Effector CD8-positive, alpha-beta T cell (primary cell): ENCODE measurements around the gene CEMP1.
A peak's percentile ranks its signal among the peaks of the same experiment; 100 is the strongest.

Experiments used
- DNase-seq: peaks from one replicate; lab custom pipeline; 2025; lab: John Stamatoyannopoulos, UW

Gene CEMP1

GRCh38 chr16:2501946-2502895, 29.0 kb downstream of the CEMP1 start:
- no peak for DNase-seq

DNA sequence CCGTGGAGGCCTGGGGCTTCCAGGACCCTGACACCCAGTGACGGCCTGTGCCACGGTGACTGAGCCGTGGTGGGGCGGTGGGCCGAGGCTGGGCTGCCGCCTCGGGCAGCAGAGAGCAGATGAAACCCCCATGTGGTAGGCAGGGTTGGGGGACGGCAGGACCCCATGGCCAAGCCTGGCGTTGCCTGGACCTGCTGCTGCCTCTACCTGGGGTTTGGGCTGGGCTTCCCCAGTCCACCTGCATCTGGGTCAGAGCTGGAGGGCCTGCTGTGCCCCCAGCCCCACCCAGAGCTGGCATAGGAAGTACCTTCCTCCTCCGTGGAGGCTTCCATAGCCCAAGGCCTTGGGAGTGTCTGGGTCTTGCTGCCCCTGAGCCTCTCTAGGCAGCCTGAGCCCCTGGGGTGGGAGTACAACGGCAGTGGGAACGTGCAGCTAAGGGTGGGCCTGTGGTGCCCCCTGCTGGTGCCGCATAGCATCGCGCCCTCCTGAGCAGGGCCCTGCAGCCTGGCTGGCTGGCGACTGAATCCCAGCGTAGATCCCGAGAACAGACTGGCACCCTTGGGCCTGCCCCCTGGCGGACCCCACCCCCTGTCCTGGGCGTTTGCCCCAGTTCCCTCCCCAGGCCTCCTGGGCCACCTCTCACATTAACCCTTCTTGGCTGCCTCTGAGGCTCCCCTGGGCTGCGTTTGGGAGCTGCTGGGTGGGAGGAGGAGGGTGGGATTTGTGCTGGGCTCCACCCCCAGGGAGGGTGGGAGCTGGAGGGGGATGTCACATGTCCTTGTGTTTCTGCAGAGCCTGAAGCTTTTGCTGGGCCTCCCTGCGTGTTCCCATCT, 30.1 kb downstream of the CEMP1 start:
- peak; percentile 69 for DNase-seq

GRCh38 chr16:2500430-2500917, 30.7 kb downstream of the CEMP1 start:
- DNase-seq = no peak

DNA sequence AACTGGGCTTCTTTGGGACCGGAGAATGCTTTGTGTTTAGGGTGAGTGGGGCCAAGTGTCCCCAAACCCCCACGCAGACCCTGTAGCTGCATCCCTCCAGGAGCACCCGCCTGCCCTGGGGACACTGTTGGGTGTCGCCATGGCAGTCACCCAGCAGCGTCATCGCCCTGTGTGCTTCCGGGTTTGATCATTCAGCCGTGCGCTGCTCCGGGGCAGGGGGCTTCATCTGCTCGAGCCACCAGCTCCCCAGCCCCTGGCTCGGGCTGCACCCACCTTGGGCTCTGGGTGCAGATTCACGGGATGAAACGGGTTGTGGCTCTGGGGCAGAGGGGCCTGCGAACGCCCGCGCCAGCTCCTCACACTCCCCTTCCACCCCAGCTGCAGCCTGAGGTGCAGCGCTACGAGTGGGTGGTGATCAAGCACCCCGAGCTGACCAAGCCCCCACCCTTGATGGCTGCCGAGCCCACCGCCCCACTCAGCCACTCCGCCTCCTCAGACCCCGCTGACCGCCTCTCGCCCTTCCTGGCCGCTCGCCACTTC, 31.2 kb downstream of the CEMP1 start:
- DNase-seq = no peak

- DNase-seq = no peak
Observed at GRCh38 chr16:2499454-2499853, 31.8 kb downstream of the CEMP1 start.

DNA sequence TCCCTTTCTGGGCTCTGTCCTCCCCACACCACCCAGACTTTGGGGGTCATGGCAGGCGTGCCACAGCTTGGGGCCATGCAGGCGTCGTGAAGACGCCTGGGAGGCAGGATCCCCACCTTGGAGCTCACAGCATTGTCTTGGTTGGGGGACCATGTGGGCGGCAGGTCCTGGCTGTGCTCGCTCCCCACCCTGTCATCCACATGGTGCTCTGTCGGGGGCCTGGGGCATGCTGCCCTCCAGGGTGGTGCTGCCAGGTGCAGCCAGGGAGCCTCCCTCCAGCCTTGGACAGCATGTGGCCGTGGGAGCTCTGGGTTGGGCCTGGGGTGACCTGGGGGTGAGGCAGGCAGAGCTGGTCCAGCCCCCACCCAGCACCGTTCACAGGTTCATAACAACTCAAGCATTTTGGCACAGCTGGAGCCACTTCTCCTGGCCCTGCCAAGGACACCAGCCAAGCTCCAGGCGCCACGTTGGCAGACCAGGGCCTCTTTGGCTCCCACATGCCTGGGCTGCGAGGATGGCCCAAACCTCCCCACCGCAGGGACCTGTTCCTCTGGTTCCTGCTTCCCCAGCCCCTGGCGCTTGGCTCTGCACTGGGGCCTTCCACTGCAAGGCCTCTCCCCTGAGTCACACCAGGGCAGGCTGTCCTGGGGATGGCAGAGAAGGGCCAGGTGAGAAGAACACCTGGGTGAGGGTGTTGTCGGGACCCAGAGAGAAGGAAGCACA, 32.5 kb downstream of the CEMP1 start:
- DNase-seq = no peak

DNA sequence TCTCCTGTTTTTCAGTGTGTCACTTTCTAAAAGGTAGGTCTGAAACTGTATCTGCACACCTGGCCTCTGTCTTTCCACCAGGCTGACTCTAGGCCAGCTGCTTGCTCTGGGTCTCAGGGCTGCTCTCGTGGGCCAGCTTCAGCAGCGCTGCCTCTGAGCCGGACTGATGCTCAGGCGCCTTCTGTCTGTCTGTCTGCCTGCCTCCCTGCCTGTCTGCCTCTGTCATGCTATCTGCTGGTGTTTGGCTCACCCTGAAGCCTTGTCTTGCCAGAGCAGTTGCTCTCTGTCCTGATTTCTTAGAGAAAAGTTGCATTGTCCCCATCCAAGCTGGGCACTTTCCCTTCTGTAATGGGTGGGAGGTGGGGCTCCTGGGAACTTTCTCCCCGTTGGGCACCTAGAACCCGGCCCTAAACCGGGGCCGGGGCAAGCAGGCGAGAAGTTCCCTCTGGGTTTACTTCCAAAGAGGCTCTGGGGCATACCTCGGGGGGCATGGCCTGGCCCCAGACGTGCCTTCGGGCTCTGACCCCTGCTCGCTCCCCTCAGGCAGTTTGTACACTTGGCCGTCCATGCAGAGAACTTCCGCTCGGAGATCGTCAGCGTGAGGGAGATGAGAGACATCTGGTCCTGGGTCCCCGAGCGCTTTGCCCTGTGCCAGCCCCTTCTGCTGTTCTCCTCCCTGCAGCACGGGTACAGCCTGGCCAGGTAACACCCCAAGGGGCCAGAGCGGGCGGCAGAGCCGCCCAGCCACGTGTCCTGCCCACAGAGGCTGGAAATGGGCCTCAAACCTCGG, 33.3 kb downstream of the CEMP1 start:
- no peak for DNase-seq

- no peak for DNase-seq
Observed at GRCh38 chr16:2497116-2497630, 34.0 kb downstream of the CEMP1 start.

GRCh38 chr16:2496223-2497115, 34.7 kb downstream of the CEMP1 start:
- DNase-seq = no peak

- no peak for DNase-seq
Observed at GRCh38 chr16:2495041-2495440, 36.2 kb downstream of the CEMP1 start.

DNA sequence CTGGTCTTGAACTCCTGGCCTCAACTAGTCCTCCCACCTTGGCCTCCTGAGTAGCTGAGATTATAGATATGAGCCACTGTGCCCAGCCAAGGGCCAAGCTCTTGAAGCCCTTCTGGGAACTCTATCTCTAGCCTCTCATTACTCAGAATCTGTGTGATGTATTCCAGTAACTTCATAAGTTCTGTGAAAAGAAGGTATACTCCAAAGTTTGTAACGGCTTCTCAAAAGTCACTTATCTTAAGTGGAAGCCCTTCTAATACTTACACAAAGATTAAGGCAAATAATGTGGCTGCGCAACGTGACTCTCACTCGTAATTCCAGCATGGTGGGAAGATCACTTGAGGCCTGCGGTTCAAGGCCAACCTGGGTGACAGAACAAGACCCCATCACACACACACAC, 36.6 kb downstream of the CEMP1 start:
- DNase-seq = no peak

- DNase-seq = no peak
Observed at GRCh38 chr16:2493605-2494004, 37.6 kb downstream of the CEMP1 start.

DNA sequence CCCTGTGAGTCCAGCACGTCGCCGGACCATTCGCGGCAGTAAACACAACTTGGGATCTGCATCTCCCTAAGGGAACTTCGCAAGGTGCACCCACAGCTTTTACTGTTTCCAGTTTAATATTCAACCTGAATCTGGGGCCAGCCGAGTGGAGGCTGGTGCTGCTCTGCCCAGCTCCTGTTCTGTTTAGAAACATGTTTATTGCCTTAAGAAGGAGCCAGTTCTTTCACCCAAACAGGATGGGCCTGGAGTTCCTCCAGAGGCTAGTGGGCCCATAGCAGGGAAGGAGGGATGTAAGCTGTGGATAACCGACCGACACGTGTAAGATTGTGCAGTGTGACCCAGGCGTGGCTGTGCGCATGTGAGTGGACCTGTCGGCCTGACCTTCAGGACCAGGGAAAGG, 38.9 kb downstream of the CEMP1 start:
- DNase-seq = no peak

GRCh38 chr16:2490190-2491105, 40.8 kb downstream of the CEMP1 start:
- DNase-seq = no peak

DNA sequence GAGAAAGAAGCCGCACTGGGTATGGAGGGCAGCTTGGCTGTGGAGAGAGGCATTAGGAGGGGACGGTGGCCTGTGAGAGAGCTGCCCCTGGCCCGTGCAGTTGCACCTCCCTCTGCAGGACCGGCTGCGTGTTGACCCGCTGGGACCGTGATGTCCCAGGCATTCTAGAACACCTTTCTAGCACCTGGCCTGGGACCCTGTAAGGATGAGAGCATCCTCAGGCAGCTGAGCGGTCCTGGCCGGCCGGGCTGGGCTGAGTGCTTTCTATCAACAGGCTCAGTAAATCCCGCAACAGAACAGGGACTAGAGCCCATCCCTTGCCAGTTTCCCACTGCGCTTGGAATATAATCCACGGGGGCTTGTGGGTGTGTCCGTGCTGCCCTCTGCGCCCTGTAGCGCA, 41.6 kb downstream of the CEMP1 start:
- no peak for DNase-seq

- no peak for DNase-seq
Observed at GRCh38 chr16:2487903-2488531, 43.2 kb downstream of the CEMP1 start.

DNA sequence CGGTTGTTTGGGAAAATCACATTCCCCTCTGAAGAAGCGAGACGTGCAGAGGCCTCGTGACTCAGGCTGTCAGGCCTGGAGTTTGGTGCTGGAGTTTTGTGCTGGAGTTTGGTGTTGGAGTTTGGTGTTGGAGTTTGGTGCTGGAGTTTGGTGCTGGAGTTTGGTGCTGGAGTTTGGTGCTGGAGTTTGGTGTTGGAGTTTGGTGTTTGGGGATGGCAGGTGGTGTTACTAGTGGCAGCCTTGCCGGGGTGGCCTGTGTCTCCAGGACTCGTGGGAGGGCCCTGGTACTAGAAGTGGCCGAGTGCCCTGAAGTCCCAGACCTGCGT, 43.7 kb downstream of the CEMP1 start:
- no peak for DNase-seq
